ENCODE measurements around the gene GFRA4.
"Not testable (repeated sequence)": the region's sequence is repeated elsewhere in the genome, so short reads cannot be mapped to it uniquely, and the experiment has no call there.

Gene GFRA4

DNA sequence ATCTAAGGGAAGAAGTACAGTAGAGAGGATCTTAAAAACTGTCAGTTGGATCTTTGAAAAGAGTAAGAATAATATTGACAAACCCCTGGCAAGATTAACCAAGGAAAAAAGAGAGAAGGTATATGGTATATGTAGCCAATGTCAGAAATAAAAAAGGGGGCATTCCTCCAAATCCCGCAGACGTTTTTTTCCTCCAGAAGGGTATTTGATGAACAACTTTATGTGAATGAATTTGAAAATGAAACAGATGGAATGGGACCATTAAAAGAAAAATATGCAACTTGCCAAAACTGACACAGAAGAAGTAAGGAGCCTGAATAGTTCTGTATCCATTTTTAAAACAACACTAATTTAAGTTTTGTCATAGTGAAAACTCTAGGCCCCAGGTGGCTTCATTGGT is 35.7 kb downstream of the GFRA4 start:
- no peak for DNase-seq

DNA sequence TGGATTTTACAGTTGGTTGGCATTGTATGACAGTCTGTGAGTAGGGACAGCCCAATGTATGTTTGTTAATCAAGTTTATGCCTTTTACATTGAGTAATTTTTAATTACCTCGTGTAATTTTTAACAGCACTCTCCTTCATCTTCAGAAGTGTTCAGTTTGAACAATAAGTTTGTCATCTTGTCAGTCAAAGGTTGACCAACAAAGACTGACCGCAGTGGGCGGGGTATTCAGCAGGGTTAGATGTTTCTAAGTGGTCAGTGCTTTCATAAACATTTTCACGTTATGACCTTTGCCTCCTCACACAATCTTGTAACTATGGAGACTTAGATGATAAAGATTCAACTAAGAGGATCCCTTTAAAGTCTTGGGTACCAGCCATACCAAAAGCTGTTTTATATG is 40.8 kb downstream of the GFRA4 start:
- no peak for DNase-seq

DNA sequence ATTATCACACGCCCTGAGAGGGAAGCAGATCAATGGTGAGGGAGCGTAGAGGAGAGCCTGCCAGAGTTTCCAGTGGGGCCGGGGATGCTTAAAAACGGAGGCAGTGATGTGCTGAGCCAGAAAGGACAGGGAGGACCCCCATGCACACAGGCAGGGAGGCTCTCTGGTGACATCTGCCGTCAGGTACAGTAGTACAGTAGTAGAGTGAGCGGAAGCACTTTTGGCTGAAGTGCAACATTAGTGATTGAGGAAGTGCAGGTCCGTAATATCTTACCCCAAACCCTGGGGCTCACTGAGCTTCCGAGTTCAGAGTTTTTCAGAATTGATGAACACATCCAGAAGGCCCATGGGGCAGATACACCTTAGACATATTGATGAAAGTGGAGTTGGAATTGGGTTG is 42.1 kb downstream of the GFRA4 start:
- DNase-seq: no peak

DNA sequence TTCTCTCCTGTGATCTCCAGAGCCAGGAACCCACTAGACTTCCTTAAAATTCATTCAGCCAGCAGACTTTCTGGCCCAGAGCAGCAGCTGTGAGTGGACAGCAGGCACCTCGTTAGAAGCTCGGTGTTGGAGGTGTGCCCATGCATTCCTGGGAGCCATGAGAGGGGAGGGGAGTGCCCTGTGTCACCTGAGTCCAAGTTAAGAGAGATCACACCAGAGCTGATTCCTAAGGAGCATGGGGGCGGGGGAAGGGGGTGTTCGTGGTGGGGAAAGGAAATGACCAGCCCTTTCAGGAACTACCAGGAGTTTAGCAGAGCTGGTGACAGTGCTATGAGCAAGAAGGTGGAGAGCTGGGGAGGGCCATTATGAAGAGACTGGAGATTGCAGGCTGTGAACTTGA is 46.9 kb downstream of the GFRA4 start:
- DNase-seq: no peak

DNA sequence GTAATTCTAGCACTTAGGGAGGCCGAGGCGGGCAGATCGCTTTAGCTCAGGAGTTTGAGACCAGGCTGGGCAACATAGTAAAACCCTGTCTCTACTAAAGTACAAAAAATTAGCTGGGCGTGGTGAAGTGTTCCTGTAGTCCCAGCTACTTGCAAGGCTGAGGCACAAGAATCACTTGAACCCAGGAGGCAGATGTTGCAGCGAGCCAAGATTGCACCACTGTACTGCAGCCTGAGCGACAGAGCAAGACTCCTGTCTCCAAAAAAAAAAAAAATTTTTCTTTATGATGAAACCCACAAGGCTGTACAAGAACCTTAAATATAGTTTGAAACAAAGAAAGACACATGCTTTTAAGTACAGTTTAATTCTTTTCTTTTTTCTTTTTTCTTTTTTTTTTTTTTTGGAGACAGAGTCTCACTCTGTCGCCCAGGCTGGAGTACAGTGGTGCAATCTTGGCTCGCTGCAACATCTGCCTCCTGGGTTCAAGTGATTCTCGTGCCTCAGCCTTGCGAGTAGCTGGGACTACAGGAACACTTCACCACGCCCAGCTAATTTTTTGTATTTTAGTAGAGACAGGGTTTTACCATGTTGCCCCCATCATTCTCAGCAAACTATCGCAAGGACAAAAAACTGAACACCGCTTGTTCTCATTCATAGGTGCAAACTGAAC is 47.9 kb downstream of the GFRA4 start:
- not testable (repeated sequence) for DNase-seq

GRCh38 chr20:3614466-3614865 is 48.7 kb downstream of the GFRA4 start:
- no peak for DNase-seq

DNA sequence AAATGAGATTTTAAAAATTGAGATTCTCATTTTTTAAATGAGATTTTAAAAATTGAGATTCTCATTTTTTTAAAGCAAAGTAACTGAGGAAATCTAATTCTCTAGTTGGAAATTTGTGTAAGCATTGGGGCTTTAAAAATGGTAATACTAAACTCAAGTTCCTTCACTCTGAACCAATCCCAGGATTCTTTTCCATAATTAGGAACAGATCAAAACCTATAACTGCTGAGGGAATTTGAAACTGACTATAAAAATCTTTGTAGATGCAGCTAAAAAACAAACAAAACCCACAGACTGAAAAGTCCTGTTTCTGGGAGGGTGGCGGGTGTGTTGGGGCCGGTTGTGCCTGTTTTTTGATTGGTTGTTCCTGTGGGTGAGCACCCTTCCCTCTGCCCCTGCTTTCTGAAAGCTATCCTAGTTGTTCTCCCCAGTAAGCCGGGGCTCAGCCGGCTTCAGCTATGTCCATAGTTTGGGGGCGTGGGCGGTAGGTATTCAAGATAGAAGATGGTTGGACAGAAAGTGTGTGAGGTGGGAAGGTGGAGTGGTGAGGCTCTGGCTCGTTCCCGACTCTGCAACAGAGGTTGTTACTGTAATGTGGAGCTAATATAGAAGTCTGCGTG is 49.3 kb downstream of the GFRA4 start:
- DNase-seq: peak in 1 of 56 donors; percentile 4

GRCh38 chr20:3612795-3613572 is 50.2 kb downstream of the GFRA4 start:
- no peak for DNase-seq

- DNase-seq: no peak
Observed at GRCh38 chr20:3611901-3612300, 51.3 kb downstream of the GFRA4 start.
